ENCODE results near the gene NSUN3.

DNA sequence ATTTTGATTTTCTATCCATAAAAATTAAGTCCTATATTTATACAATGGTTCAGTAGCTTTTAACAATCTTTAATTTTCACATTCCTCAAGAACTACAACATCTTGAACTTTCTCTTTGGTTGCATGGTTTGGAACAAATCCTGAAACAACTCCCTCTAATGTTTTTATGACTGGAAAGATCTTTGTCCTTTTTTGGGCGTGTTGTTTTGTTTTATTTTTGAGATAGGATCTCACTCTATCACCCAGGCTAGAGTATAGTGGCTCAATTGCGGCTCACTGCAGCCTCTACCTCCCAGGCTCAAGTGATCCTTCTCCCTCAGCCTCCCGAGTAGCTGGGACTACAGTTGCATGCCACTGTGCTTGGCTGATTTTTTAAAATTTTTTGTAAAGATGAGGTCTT is 38.5 kb upstream of the NSUN3 start:
- TF ChIP-seq, protein P1, sequence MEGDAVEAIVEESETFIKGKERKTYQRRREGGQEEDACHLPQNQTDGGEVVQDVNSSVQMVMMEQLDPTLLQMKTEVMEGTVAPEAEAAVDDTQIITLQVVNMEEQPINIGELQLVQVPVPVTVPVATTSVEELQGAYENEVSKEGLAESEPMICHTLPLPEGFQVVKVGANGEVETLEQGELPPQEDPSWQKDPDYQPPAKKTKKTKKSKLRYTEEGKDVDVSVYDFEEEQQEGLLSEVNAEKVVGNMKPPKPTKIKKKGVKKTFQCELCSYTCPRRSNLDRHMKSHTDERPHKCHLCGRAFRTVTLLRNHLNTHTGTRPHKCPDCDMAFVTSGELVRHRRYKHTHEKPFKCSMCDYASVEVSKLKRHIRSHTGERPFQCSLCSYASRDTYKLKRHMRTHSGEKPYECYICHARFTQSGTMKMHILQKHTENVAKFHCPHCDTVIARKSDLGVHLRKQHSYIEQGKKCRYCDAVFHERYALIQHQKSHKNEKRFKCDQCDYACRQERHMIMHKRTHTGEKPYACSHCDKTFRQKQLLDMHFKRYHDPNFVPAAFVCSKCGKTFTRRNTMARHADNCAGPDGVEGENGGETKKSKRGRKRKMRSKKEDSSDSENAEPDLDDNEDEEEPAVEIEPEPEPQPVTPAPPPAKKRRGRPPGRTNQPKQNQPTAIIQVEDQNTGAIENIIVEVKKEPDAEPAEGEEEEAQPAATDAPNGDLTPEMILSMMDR (IDR thresholded peaks at IDR 0.05) = no peak
- TF ChIP-seq EZH2 (IDR thresholded peaks at IDR 0.05; ENCODE audit: borderline replicate concordance, insufficient read depth, low read depth, low read length, poor library complexity, severe bottlenecking) = no peak
